Activated naive CD4-positive, alpha-beta T cell treated with anti-CD3 and anti-CD28 coated beads for 36 hours (primary cell): ENCODE data around the gene ZBED5. TPM values are rescaled to one million over a fixed set of nuclear protein-coding genes. Genes with fewer than 3 reads are reported as not detected.
A peak's percentile ranks its signal among the peaks of the same experiment; 100 is the strongest.

Source experiments
- CTCF ChIA-PET: fragments of 350-600 bp; sonication (Branson Sonifier 250); formaldehyde crosslinking; loops from one replicate; lab custom pipeline; 2021; ENCODE audit warnings: antibody characterized with exemption; lab: Charles Lee
- DNase-seq: peaks from one replicate; pipeline ENCODE4 v3.0.0-alpha.2; 2020
- H3K27ac Mint-ChIP-seq: one replicate; pipeline ENCODE4 v1.8.0; 2021; ENCODE audit warnings: mild to moderate bottlenecking, mixed read lengths
- H3K27me3 Mint-ChIP-seq: one replicate; pipeline ENCODE4 v1.8.0; 2021; ENCODE audit warnings: low read depth, mixed read lengths
- H3K36me3 Mint-ChIP-seq: one replicate; pipeline ENCODE4 v1.8.0; 2021; ENCODE audit warnings: low read depth, mixed read lengths
- H3K4me1 Mint-ChIP-seq: one replicate; pipeline ENCODE4 v1.8.0; 2021; ENCODE audit warnings: low read depth, mixed read lengths
- H3K4me3 Mint-ChIP-seq: one replicate; pipeline ENCODE4 v1.8.0; 2021; ENCODE audit warnings: mild to moderate bottlenecking, moderate library complexity, mixed read lengths
- H3K9me3 Mint-ChIP-seq: one replicate; pipeline ENCODE4 v1.8.0; 2021; ENCODE audit warnings: mixed read lengths
- intact Hi-C: fragments of 100-400 bp; cut with micrococcal nuclease; formaldehyde crosslinking; loops from one replicate; pipeline ENCODE4 v1.15.1; 2023
- total RNA-seq, 2 experiments: library from RNA; stranded (reverse); gene quantifications; one replicate each; pipeline ENCODE4 v1.2.3, GENCODE V29; 2021

The ZBED5 gene
- total RNA-seq = 10 to 100 TPM; 50.4 to 52.4 TPM

DNA sequence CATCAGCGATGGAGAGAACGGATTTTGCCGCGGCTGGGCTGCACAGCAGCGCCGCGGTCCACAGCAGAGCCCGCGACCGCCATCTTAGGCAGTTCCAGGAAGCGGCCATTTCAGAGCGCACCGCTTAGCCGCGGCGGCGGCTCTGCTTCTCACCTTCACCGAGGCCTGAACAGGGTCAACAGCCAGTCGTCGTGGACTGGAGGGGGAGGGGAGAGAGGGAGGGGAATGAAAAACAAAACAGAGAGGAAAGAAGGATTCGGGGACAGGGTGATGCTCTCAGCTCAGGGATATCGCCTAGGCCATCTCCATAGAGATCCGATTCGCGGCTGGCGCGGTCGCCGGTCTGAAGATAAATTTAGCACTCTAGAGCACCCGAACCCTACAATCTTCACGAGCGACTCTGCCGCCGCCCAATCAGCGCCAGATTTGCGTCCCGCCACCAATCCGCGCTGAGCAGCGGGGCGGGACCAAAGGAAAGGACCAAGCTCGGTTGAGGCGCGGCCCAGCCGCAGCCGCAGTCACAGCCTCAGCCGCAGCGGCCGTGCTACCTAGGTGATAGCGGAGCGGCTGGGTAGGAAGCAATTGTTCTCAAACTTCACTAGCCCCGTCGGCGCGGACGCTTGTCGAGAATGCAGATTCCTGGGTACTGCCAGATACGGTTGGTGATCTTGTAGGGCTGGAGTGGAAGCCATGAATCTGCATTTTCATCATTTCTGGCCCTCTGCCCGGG, at the start of gene ZBED5:
Gene ZBED5, minus strand, starts transcription at position 345 of the 730 bp plus-strand sequence. CDS start 3,108 bp downstream, outside the sequence.
- Mint-ChIP-seq H3K27ac (peak within 1 kb of the TSS; percentile 100), H3K9me3 (no peaks in the 10 kb centered on the region), H3K36me3 (peaks cover 43% of the 10 kb centered on the region), H3K4me1 (peaks cover 46% of the 10 kb centered on the region), H3K4me3 (peak within 1 kb of the TSS; percentile 100), H3K27me3 (no peaks in the 10 kb centered on the region)
- CTCF ChIA-PET = interaction anchor here (1.1 to 2.9 kb wide), 2 partner anchors 17 to 48 kb away, joined by 3 to 18 read pairs; partner anchors contain the start of gene EIF4G2
- intact Hi-C loops = loop anchor here (1.0 to 5.0 kb wide), 9 partner anchors 20 to 1397 kb away; partner anchors contain the start of genes CTR9, EIF4G2 and ZNF143
- DNase-seq = peak; percentile 96

DNA sequence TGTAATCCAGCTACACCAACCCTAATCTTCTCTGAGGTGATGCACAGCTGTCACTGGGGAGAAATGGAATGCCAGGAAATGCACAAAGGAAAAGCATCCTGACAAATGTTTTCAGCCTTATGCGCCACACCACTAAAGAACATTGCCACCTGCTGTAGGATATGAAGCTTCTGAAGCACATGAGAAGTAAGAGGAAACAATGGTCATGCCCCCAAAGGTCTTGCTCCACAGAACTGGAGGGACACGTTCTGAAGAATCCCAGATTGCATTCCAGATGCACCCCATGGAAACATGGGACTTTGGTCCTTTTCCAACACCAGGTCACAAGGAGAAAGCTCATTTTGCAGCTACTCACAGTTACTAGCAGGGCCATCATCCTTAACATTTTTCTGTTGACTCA, 48.7 kb upstream of the ZBED5 start:
- H3K27ac Mint-ChIP-seq = no peak overlapping the region
- no peak for DNase-seq
- H3K4me1 Mint-ChIP-seq = no peaks in the 10 kb centered on the region
- H3K4me3 Mint-ChIP-seq = no peak overlapping the region
- CTCF ChIA-PET = interaction anchor here (0.6 to 2.4 kb wide), 3 partner anchors 28 to 301 kb away, joined by 4 to 7 read pairs (median 6); no protein-coding TSS in a partner anchor
- no peaks in the 10 kb centered on the region for H3K27me3 Mint-ChIP-seq
- no peaks in the 10 kb centered on the region for H3K36me3 Mint-ChIP-seq
- H3K9me3 Mint-ChIP-seq = no peaks in the 10 kb centered on the region
- intact Hi-C loops = loop anchor here (1.0 kb wide), 1 partner anchor 114 kb away; no protein-coding TSS in a partner anchor

DNA sequence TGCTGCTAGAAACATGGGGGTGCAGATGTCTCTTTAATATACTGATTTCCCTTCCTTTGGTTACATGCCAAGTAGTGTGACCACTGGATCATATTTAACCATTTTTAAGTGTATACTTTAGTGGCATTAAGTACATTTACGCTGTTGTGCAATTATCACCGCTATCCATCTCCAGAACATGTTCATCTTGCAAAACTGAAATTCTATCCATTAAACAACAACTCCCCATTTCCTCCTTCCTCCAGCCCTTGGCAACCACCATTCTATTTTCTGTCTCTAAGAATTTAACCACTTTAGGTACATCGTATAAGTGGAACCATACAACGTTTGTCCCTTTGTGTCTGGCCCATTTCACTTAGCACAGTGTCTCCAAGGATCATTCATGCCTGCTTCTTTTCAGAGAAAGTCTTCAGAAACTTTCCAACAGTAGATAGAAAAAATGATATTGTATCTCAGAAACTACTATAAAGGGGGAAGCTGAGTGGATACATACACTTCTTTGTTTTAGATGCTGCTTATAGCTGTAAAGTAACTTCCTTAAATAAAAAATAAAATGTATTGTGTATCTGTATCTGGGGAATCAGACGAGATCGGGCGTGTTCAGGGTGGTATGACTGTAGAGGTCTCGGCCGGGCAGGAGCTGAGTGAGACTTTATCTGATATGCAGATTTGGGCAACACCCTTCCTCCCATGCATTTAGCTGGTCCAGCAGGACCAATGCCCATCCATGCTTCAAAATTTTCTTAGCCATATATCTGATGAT, 44.6 kb upstream of the ZBED5 start:
- intact Hi-C loops = no loop called here
- no peak for DNase-seq
- no peak overlapping the region for H3K27ac Mint-ChIP-seq
- CTCF ChIA-PET = interaction anchor here (0.9 kb wide), 1 partner anchor 32 kb away, joined by 4 read pairs; no protein-coding TSS in a partner anchor
- no peaks in the 10 kb centered on the region for H3K27me3 Mint-ChIP-seq
- H3K36me3 Mint-ChIP-seq = no peaks in the 10 kb centered on the region
- H3K9me3 Mint-ChIP-seq = no peaks in the 10 kb centered on the region
- H3K4me3 Mint-ChIP-seq = no peak overlapping the region
- H3K4me1 Mint-ChIP-seq = peaks cover 17% of the 10 kb centered on the region

DNA sequence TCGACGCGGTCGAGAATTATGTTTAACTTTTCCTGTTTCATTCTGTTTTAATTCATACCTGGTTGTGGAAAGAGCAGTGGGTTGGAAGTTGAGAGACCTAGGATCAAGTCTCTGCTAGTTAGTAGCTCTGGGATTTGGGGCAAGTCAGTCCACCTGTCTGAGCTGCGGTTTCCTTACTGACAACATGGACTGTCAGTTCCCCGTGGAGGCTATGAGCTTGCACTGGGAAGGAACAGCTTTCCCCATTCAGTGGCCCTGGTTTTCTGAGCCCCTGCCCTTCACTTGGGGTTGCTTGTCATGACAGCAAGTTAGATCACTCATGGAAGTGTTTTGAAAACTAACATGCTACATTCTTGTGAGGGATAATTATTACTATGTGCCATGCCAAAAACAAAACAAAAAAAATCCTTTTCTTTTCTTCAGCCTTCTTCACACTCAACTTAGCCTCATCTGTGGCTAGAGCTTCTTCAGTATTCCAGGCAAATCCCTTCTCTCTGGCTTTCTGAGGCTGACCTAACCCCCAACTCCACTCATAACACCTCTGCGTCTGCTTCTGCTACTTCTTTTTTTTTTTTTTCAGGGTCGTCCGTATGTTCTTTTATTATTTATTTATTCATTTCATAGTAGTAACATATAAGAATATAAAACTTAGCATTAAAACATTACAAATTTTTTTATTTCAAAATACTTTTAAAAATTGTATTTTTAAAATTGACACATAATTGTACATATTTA, 43.0 kb upstream of the ZBED5 start:
- CTCF ChIA-PET = interaction anchor here (0.6 to 1.8 kb wide), 3 partner anchors 11 to 130 kb away, joined by 3 to 12 read pairs (median 3); no protein-coding TSS in a partner anchor
- DNase-seq = no peak
- intact Hi-C loops = loop anchor here (2.0 kb wide), 1 partner anchor 42 kb away; the partner anchor contains the start of gene ZBED5
- Mint-ChIP-seq H3K9me3 (no peaks in the 10 kb centered on the region), H3K36me3 (no peaks in the 10 kb centered on the region), H3K27ac (no peak overlapping the region), H3K4me1 (peaks cover 17% of the 10 kb centered on the region), H3K4me3 (no peak overlapping the region), H3K27me3 (no peaks in the 10 kb centered on the region)

DNA sequence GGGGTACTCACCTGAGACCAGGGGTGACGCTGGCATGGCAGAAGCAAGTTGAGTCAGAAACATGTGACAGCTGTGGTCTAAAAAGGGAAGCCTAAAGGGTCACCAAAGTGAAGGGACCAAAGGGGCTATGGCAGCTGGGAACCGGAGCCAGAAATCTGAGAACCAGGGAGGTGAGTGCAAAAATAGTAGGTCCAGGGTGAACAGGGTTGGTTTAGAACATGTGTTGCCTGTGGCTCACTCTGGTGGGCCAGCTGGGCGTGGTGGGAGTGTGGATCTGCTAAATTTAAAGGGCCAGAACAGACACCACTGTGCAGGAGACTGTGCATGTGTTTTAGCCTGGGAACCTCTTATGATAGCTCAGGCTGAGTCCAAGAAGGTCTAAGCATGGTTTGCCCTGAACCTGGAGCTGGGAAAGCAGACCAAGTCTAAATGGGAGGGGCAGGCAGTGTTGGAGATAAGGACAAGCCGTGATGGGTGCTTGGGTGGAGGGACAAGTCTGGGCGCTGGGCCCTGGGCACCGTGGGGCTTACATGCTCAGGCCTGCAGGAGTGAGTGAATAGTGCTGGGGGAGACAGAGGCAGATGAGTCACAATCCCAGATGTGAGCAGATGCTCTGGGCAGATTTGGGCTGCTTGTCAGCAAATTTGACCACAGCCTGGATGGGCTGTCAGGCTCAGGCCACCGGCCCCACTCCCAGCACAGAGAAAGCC, 41.4 kb upstream of the ZBED5 start:
- Mint-ChIP-seq H3K9me3 (no peaks in the 10 kb centered on the region), H3K4me1 (peaks cover 17% of the 10 kb centered on the region), H3K4me3 (no peak overlapping the region), H3K27ac (peak overlapping the region; percentile 63), H3K27me3 (no peaks in the 10 kb centered on the region), H3K36me3 (no peaks in the 10 kb centered on the region)
- intact Hi-C loops = no loop called here
- CTCF ChIA-PET = interaction anchor here (0.8 to 1.2 kb wide), 3 partner anchors 20 to 129 kb away, joined by 3 read pairs; no protein-coding TSS in a partner anchor
- DNase-seq = no peak

- DNase-seq = no peak
- H3K4me1 Mint-ChIP-seq = peaks cover 17% of the 10 kb centered on the region
- H3K27ac Mint-ChIP-seq = no peak overlapping the region
- H3K4me3 Mint-ChIP-seq = no peak overlapping the region
- CTCF ChIA-PET = interaction anchor here (0.8 kb wide), 1 partner anchor 20 kb away, joined by 3 read pairs; no protein-coding TSS in a partner anchor
- intact Hi-C loops = no loop called here
- no peaks in the 10 kb centered on the region for H3K27me3 Mint-ChIP-seq
- no peaks in the 10 kb centered on the region for H3K9me3 Mint-ChIP-seq
- no peaks in the 10 kb centered on the region for H3K36me3 Mint-ChIP-seq
These were observed 40.8 kb upstream of the ZBED5 start for GRCh38 chr11:10898763-10899025.

DNA sequence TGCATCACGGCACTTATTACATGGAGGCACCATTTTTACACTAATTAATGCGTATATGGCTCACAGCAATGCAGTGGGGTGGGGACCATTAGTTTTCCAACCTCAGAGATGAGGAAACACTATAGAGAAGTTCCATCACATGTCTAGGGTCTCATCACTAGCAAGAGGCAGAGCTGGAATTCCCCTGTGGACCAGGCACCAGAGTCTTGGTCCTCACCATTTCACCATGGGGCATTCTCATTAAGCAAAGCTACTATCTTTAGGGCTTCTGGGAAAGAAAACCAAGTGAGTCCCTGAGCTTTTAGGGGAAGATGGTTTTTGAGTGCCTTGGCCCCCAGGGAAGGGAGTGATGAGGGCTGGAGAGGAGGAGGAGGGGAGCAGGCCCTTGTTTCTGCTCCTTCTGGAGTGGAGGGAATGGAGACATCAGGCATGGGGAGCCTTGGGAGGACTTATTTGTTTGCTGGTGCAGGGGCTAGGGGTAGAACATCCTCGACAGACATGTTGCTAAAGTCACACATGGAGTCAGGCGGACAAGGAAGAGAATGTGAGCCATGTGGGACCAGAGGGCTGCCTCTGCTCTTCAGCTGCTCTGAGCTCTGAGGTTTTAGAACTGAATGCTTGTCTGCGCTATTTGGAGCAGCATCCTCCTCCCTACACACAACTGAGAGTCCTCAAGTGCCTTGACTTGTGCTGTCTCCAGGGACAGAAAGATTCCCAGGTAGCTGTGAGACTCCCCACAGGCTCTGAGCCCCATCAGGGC, 40.3 kb upstream of the ZBED5 start:
- Mint-ChIP-seq H3K27me3 (no peaks in the 10 kb centered on the region), H3K36me3 (no peaks in the 10 kb centered on the region), H3K27ac (no peak overlapping the region), H3K9me3 (no peaks in the 10 kb centered on the region), H3K4me3 (no peak overlapping the region), H3K4me1 (peaks cover 17% of the 10 kb centered on the region)
- intact Hi-C loops = no loop called here
- CTCF ChIA-PET = interaction anchor here (0.8 kb wide), 1 partner anchor 19 kb away, joined by 3 read pairs; no protein-coding TSS in a partner anchor
- no peak for DNase-seq

DNA sequence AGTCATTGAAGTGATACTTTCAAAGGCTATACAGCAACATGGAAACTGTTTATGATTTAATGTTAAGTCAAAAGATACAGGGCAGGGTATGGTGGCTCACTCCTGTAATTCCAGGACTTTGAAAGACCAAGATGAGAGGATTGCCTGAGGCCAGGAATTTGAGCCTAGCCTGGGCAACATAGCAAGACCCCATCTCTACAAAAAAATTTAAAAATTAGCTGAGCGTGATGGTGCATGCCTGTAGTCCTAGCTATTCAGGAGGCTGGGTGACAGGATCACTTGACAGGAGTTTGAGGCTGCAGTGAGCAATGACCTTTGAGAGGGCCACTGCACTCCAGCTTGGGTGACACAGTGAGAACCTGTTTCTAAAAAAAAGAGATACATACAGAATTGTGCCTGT, 39.3 kb upstream of the ZBED5 start:
- DNase-seq = no peak
- no peaks in the 10 kb centered on the region for H3K27me3 Mint-ChIP-seq
- CTCF ChIA-PET = no interaction called here
- intact Hi-C loops = no loop called here
- no peak overlapping the region for H3K4me3 Mint-ChIP-seq
- no peaks in the 10 kb centered on the region for H3K9me3 Mint-ChIP-seq
- no peak overlapping the region for H3K27ac Mint-ChIP-seq
- no peaks in the 10 kb centered on the region for H3K36me3 Mint-ChIP-seq
- H3K4me1 Mint-ChIP-seq = peaks cover 17% of the 10 kb centered on the region

GRCh38 chr11:10896493-10896892, 38.6 kb upstream of the ZBED5 start:
- intact Hi-C loops = no loop called here
- Mint-ChIP-seq H3K36me3 (no peaks in the 10 kb centered on the region), H3K4me3 (no peak overlapping the region), H3K27ac (no peak overlapping the region), H3K27me3 (no peaks in the 10 kb centered on the region), H3K9me3 (no peaks in the 10 kb centered on the region), H3K4me1 (peaks cover 17% of the 10 kb centered on the region)
- CTCF ChIA-PET = no interaction called here
- DNase-seq = no peak

DNA sequence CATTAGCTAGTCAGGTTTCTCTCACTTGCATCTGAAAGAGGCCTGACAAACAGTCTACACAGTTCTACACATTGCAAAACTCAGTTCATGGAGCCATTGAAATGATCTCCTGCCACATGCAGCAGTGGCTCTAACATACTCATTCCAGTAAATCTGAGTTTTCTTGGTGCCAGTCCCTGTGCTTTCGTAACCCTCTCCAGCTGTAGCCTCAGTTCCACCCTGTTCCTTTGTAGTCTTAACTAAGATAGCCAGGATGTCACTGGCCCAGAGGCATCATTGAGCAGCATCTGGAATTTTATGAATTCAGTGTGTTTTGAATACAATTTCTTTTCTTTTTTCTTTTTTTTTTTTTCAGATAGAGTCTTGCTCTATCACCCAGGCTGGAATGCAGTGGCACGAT, 37.4 kb upstream of the ZBED5 start:
- Mint-ChIP-seq H3K36me3 (no peaks in the 10 kb centered on the region), H3K4me1 (peaks cover 12% of the 10 kb centered on the region), H3K27me3 (peaks cover 2% of the 10 kb centered on the region), H3K9me3 (peaks cover 4% of the 10 kb centered on the region), H3K4me3 (no peak overlapping the region), H3K27ac (no peak overlapping the region)
- CTCF ChIA-PET = interaction anchor here (2.2 kb wide), 1 partner anchor 15 kb away, joined by 13 read pairs; no protein-coding TSS in a partner anchor
- DNase-seq = no peak
- intact Hi-C loops = no loop called here

GRCh38 chr11:10894666-10895065, 36.8 kb upstream of the ZBED5 start:
- peaks cover 7% of the 10 kb centered on the region for H3K4me1 Mint-ChIP-seq

More at GRCh38 chr11:10894666-10895065, 36.8 kb upstream of the ZBED5 start:
- H3K27me3 Mint-ChIP-seq = peaks cover 2% of the 10 kb centered on the region
- CTCF ChIA-PET = interaction anchor here (0.6 to 2.2 kb wide), 3 partner anchors 14 to 102 kb away, joined by 3 to 13 read pairs (median 5); no protein-coding TSS in a partner anchor
- H3K36me3 Mint-ChIP-seq = no peaks in the 10 kb centered on the region
- no peak overlapping the region for H3K4me3 Mint-ChIP-seq
- no peak overlapping the region for H3K27ac Mint-ChIP-seq
- intact Hi-C loops = no loop called here
- H3K9me3 Mint-ChIP-seq = peaks cover 8% of the 10 kb centered on the region
- no peak for DNase-seq
